ENCODE measurements around the gene RIPOR3. TPM values are rescaled to one million over a fixed set of nuclear protein-coding genes. Genes with fewer than 3 reads are reported as not detected.

The RIPOR3 gene
- total and polyA plus RNA-seq, 2 donors from 2014 or later: 10.5 to 14.6 TPM

DNA sequence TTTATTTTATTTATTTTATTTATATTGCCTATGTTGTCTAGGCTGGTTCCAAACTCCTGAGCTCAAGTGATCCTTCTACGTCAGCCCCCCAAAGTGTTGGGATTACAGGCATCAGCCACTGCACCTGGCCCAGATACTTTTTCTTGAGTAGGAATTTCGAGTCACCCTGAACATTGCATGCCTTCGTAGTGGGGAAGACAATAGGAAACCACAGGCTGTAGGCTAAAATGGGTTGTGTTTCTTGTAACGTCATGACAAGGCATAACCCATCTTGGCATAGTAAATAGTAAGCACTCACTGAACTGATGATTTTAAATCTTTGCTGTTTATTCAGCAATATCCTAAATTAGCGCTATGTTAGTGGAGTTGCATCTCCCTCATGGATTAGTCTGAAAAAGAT, 146.2 kb downstream of the RIPOR3 start:
- no peaks in the 10 kb centered on the region for H3K36me3 ChIP-seq (ENCODE audit: control insufficient read depth in 2 of 3, insufficient read depth in 3 of 3, low read length in 3 of 3)
- H3K27ac ChIP-seq (ENCODE audit: low read depth in 2 of 2, low read length in 2 of 2): no peak overlapping the region
- H3K4me3 ChIP-seq (ENCODE audit: low read length in 3 of 3): no peak overlapping the region
- TF ChIP-seq, protein P1, sequence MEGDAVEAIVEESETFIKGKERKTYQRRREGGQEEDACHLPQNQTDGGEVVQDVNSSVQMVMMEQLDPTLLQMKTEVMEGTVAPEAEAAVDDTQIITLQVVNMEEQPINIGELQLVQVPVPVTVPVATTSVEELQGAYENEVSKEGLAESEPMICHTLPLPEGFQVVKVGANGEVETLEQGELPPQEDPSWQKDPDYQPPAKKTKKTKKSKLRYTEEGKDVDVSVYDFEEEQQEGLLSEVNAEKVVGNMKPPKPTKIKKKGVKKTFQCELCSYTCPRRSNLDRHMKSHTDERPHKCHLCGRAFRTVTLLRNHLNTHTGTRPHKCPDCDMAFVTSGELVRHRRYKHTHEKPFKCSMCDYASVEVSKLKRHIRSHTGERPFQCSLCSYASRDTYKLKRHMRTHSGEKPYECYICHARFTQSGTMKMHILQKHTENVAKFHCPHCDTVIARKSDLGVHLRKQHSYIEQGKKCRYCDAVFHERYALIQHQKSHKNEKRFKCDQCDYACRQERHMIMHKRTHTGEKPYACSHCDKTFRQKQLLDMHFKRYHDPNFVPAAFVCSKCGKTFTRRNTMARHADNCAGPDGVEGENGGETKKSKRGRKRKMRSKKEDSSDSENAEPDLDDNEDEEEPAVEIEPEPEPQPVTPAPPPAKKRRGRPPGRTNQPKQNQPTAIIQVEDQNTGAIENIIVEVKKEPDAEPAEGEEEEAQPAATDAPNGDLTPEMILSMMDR (IDR thresholded peaks at IDR 0.05; ENCODE audit: borderline replicate concordance, extremely low read depth, insufficient read depth): no peak
- DNase-seq: no peak
- no peaks in the 10 kb centered on the region for H3K9me3 ChIP-seq (ENCODE audit: control insufficient read depth in 2 of 3, insufficient read depth in 1 of 3, low read length in 3 of 3)
- H3K9ac ChIP-seq (ENCODE audit: low read length in 3 of 3): no peak overlapping the region
- FAIRE-seq: no peak
- peaks cover 0 to 26% (median 22%) of the 10 kb centered on the region in 3 donors for H3K4me1 ChIP-seq (ENCODE audit: control insufficient read depth in 2 of 3, insufficient read depth in 2 of 3, low read depth in 1 of 3, low read length in 3 of 3)
- intact Hi-C loops (cut with DNase I): no loop called here
- no peaks in the 10 kb centered on the region for H3K27me3 ChIP-seq (ENCODE audit: control insufficient read depth, insufficient read depth, low read length)

GRCh38 chr20:50543326-50543725, 148.0 kb downstream of the RIPOR3 start:
- FAIRE-seq: no peak
- H3K27ac ChIP-seq (ENCODE audit: low read depth in 2 of 2, low read length in 2 of 2): no peak overlapping the region

DNA sequence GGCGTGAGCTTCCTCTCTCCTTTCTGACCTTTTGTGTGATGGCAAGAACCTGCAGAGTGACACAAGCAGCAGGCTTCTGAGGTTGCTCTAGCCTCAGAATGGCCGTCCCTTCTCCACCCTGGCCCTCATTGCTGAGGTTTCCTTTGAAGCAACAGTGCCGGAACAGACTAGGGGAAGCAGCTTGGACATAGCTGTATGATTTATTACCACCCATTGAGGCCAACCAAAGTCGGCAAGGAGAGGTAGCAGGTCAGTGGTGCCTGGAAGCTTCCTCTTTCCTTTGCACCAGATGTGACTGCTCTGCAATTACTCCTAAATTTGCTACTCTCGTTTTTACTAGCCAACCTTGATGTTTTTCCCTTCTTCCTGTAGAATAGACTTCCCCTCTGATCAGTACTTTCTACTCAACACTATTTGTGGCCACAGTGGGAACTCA, 149.7 kb downstream of the RIPOR3 start:
- Histone ChIP-seq H3K27ac (ENCODE audit: low read depth in 2 of 2, low read length in 2 of 2) (peak overlapping the region; percentile 82 to 83), H3K9me3 (ENCODE audit: control insufficient read depth in 2 of 3, insufficient read depth in 1 of 3, low read length in 3 of 3) (no peaks in the 10 kb centered on the region), H3K4me1 (ENCODE audit: control insufficient read depth in 2 of 3, insufficient read depth in 2 of 3, low read depth in 1 of 3, low read length in 3 of 3) (peaks cover 0 to 23% (median 22%) of the 10 kb centered on the region in 3 donors), H3K4me3 (ENCODE audit: low read length in 3 of 3) (no peak overlapping the region), H3K9ac (ENCODE audit: low read length in 3 of 3) (no peak overlapping the region), H3K36me3 (ENCODE audit: control insufficient read depth in 2 of 3, insufficient read depth in 3 of 3, low read length in 3 of 3) (no peaks in the 10 kb centered on the region), H3K27me3 (ENCODE audit: control insufficient read depth, insufficient read depth, low read length) (no peaks in the 10 kb centered on the region)
- FAIRE-seq (no peak), DNase-seq (peak in 2 of 5 donors; percentile 21 to 44)
- intact Hi-C loops (cut with DNase I): no loop called here
- TF ChIP-seq, protein P1 (IDR thresholded peaks at IDR 0.05; ENCODE audit: borderline replicate concordance, extremely low read depth, insufficient read depth): no peak

More at GRCh38 chr20:50543326-50543725, 148.0 kb downstream of the RIPOR3 start:
- H3K36me3 ChIP-seq (ENCODE audit: control insufficient read depth in 2 of 3, insufficient read depth in 3 of 3, low read length in 3 of 3): no peaks in the 10 kb centered on the region
- peak in 1 of 5 donors; percentile 49 for DNase-seq
- TF ChIP-seq, protein P1 (IDR thresholded peaks at IDR 0.05; ENCODE audit: borderline replicate concordance, extremely low read depth, insufficient read depth): no peak
- no peaks in the 10 kb centered on the region for H3K27me3 ChIP-seq (ENCODE audit: control insufficient read depth, insufficient read depth, low read length)
- H3K9me3 ChIP-seq (ENCODE audit: control insufficient read depth in 2 of 3, insufficient read depth in 1 of 3, low read length in 3 of 3): no peaks in the 10 kb centered on the region
- intact Hi-C loops (cut with DNase I): no loop called here
- no peak overlapping the region for H3K4me3 ChIP-seq (ENCODE audit: low read length in 3 of 3)
- H3K4me1 ChIP-seq (ENCODE audit: control insufficient read depth in 2 of 3, insufficient read depth in 2 of 3, low read depth in 1 of 3, low read length in 3 of 3): peaks cover 0 to 22% (median 20%) of the 10 kb centered on the region in 3 donors
- no peak overlapping the region for H3K9ac ChIP-seq (ENCODE audit: low read length in 3 of 3)

All from kidney (tissue), 14 donors.